SK-N-SH (cell line): Measurements from ENCODE around the gene SLC25A25.

Experiments
- EZH2phosphoT487 ChIP-seq: fragments of 200-600 bp; sonication (generic); IDR thresholded peaks from 2 replicates; pipeline ENCODE4 v1.6.1; 2017; ENCODE audit warnings: low read depth, mixed run types, mild to moderate bottlenecking, antibody characterized with exemption, moderate library complexity, borderline replicate concordance
- GABPA ChIP-seq: IDR thresholded peaks from 2 replicates; pipeline ENCODE4 v1.4.0; 2012; ENCODE audit warnings: low read depth, mild to moderate bottlenecking
- POLR2AphosphoS5 ChIP-seq: IDR thresholded peaks from 2 replicates; pipeline ENCODE4 v1.6.1; 2012; ENCODE audit warnings: low read depth, low read length
- TEAD4 ChIP-seq: IDR thresholded peaks from 2 replicates; pipeline ENCODE4 v1.4.0; 2012; ENCODE audit warnings: mild to moderate bottlenecking, borderline replicate concordance; ENCODE audit not compliant: insufficient read depth
- TF ChIP-seq, protein P1 (sequence below): fragments of 200-600 bp; sonication (generic); IDR thresholded peaks from 2 replicates; pipeline ENCODE4 v1.6.1; 2017; ENCODE audit warnings: antibody characterized with exemption, mild to moderate bottlenecking, moderate library complexity
- TF ChIP-seq, protein P2 (sequence below): IDR thresholded peaks from 2 replicates; pipeline ENCODE4 v1.4.0; 2012; ENCODE audit warnings: low read depth
- TF ChIP-seq, protein P3 (sequence below): IDR thresholded peaks from 2 replicates; pipeline ENCODE4 v1.4.0; 2012; ENCODE audit warnings: low read depth, borderline replicate concordance
- TF ChIP-seq, protein P4 (sequence below): IDR thresholded peaks from 2 replicates; pipeline ENCODE4 v1.6.1; 2012; ENCODE audit warnings: mild to moderate bottlenecking, low read depth, low read length, moderate library complexity
- TF ChIP-seq, protein P5 (sequence below): fragments of 150-350 bp; IDR thresholded peaks from 2 replicates; pipeline ENCODE4 v1.6.1; 2017; ENCODE audit warnings: antibody characterized with exemption, low read length, low read depth, borderline replicate concordance

DNA sequence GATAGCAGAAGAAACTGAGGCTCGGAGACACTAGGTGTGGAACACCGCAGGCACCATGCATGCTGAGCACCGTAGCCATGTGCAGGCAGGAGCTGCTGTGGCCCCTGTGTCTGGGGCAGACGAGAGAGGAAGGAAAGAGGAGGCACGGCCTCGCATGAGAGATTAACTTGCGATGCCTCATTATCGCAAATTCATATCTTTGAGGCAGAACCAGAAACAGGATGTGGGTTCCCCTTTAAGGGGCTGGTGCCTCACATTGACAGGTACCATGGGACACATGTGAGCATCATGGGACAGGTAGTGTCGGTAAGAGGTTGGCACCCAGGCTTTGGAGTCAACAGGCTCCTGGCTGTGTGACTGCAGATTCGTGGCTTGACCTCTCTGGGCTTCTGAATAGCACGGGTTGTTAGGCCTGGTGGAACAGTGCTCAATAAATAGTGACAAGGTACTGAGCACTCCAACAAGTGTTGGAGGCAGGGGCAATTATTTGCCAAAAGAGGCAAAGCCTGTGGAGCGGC is 41.7 kb upstream of the SLC25A25 start:
- TF ChIP-seq, protein P1, sequence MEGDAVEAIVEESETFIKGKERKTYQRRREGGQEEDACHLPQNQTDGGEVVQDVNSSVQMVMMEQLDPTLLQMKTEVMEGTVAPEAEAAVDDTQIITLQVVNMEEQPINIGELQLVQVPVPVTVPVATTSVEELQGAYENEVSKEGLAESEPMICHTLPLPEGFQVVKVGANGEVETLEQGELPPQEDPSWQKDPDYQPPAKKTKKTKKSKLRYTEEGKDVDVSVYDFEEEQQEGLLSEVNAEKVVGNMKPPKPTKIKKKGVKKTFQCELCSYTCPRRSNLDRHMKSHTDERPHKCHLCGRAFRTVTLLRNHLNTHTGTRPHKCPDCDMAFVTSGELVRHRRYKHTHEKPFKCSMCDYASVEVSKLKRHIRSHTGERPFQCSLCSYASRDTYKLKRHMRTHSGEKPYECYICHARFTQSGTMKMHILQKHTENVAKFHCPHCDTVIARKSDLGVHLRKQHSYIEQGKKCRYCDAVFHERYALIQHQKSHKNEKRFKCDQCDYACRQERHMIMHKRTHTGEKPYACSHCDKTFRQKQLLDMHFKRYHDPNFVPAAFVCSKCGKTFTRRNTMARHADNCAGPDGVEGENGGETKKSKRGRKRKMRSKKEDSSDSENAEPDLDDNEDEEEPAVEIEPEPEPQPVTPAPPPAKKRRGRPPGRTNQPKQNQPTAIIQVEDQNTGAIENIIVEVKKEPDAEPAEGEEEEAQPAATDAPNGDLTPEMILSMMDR = no peak
- TF ChIP-seq, protein P2, sequence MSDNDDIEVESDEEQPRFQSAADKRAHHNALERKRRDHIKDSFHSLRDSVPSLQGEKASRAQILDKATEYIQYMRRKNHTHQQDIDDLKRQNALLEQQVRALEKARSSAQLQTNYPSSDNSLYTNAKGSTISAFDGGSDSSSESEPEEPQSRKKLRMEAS = no peak
- TF ChIP-seq, protein P3, sequence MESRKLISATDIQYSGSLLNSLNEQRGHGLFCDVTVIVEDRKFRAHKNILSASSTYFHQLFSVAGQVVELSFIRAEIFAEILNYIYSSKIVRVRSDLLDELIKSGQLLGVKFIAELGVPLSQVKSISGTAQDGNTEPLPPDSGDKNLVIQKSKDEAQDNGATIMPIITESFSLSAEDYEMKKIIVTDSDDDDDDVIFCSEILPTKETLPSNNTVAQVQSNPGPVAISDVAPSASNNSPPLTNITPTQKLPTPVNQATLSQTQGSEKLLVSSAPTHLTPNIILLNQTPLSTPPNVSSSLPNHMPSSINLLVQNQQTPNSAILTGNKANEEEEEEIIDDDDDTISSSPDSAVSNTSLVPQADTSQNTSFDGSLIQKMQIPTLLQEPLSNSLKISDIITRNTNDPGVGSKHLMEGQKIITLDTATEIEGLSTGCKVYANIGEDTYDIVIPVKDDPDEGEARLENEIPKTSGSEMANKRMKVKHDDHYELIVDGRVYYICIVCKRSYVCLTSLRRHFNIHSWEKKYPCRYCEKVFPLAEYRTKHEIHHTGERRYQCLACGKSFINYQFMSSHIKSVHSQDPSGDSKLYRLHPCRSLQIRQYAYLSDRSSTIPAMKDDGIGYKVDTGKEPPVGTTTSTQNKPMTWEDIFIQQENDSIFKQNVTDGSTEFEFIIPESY = no peak
- TF ChIP-seq, protein P4, sequence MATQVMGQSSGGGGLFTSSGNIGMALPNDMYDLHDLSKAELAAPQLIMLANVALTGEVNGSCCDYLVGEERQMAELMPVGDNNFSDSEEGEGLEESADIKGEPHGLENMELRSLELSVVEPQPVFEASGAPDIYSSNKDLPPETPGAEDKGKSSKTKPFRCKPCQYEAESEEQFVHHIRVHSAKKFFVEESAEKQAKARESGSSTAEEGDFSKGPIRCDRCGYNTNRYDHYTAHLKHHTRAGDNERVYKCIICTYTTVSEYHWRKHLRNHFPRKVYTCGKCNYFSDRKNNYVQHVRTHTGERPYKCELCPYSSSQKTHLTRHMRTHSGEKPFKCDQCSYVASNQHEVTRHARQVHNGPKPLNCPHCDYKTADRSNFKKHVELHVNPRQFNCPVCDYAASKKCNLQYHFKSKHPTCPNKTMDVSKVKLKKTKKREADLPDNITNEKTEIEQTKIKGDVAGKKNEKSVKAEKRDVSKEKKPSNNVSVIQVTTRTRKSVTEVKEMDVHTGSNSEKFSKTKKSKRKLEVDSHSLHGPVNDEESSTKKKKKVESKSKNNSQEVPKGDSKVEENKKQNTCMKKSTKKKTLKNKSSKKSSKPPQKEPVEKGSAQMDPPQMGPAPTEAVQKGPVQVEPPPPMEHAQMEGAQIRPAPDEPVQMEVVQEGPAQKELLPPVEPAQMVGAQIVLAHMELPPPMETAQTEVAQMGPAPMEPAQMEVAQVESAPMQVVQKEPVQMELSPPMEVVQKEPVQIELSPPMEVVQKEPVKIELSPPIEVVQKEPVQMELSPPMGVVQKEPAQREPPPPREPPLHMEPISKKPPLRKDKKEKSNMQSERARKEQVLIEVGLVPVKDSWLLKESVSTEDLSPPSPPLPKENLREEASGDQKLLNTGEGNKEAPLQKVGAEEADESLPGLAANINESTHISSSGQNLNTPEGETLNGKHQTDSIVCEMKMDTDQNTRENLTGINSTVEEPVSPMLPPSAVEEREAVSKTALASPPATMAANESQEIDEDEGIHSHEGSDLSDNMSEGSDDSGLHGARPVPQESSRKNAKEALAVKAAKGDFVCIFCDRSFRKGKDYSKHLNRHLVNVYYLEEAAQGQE = no peak
- TF ChIP-seq, protein P5, sequence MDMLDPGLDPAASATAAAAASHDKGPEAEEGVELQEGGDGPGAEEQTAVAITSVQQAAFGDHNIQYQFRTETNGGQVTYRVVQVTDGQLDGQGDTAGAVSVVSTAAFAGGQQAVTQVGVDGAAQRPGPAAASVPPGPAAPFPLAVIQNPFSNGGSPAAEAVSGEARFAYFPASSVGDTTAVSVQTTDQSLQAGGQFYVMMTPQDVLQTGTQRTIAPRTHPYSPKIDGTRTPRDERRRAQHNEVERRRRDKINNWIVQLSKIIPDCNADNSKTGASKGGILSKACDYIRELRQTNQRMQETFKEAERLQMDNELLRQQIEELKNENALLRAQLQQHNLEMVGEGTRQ = no peak
- TF ChIP-seq TEAD4 (no peak), GABPA (no peak), POLR2AphosphoS5 (no peak), EZH2phosphoT487 (no peak)
